Sigmoid colon (tissue), 7 donors: Measurements from ENCODE around the gene BRSK2. TPM values are rescaled to one million over a fixed set of nuclear protein-coding genes. Genes with fewer than 3 reads are reported as not detected.

Source experiments
- DNase-seq: peaks from one replicate; pipeline ENCODE4 v3.0.0-alpha.2; 2019
- H3K27ac ChIP-seq, 4 donors: fragments of 200-600 bp; sonication (generic); one replicate each; pipeline ENCODE4 v1.5.1; 2016 to 2019; ENCODE audit warnings: mild to moderate bottlenecking in 1 of 4
- H3K27me3 ChIP-seq, 3 donors: fragments of 200-600 bp; sonication (generic); one replicate each; pipeline ENCODE4 v1.5.1; 2019; ENCODE audit warnings: mild to moderate bottlenecking in 1 of 3
- H3K36me3 ChIP-seq, 4 donors: fragments of 200-600 bp; sonication (generic); one replicate each; pipeline ENCODE4 v1.5.1; 2016 to 2019
- H3K4me1 ChIP-seq, 4 donors: fragments of 200-600 bp; sonication (generic); one replicate each; pipeline ENCODE4 v1.5.1; 2017 to 2019
- H3K4me3 ChIP-seq, 4 donors: fragments of 200-600 bp; sonication (generic); one replicate each; pipeline ENCODE4 v1.5.1; 2017 to 2019; ENCODE audit warnings: mild to moderate bottlenecking in 2 of 4, moderate library complexity in 1 of 4
- H3K9me3 ChIP-seq, 4 donors: fragments of 200-600 bp in 3 of 4; sonication (generic) in 3 of 4; one replicate each; pipeline versions ENCODE4 v1.5.1 to v1.6.1; 2013 to 2019
- EP300 ChIP-seq, 4 donors: sonication (generic); formaldehyde crosslinking; IDR thresholded peaks; one replicate each; pipeline ENCODE4 v1.6.1; 2017; ENCODE audit warnings: antibody characterized with exemption in 4 of 4
- POLR2A ChIP-seq, 2 donors: fragments of 450-650 bp; IDR thresholded peaks; one replicate each; pipeline ENCODE4 v1.6.1; 2016; ENCODE audit warnings: antibody characterized with exemption in 2 of 2, mild to moderate bottlenecking in 2 of 2, moderate library complexity in 2 of 2
- POLR2AphosphoS5 ChIP-seq, 4 donors: sonication (generic); formaldehyde crosslinking; IDR thresholded peaks; one replicate each; pipeline ENCODE4 v1.6.1; 2017; ENCODE audit warnings: antibody characterized with exemption in 4 of 4
- WGBS, 2 donors: extraction: QIAGEN DNeasy Blood & Tissue Kit; methylation state at CpG; one replicate each; pipeline ENCODE4 v1.1.7; 2013; 5-methylcytosine and 5-hydroxymethylcytosine counted together
- intact Hi-C: fragments of 100-400 bp; cut with DNase I; formaldehyde crosslinking; loops from one replicate; pipeline ENCODE4 v1.15.1; 2023
- polyA plus RNA-seq, 3 donors: library from polyadenylated mRNA; stranded (reverse); fragments of 200-250 nt; gene quantifications; one replicate each; pipeline ENCODE4 v1.2.3, GENCODE V29; 2013
- total RNA-seq, 4 donors: library from RNA; depleted of rRNA; stranded (reverse); fragments of >200 nt; gene quantifications; one replicate each; pipeline ENCODE4 v1.1.0, GENCODE V29; 2016
- TF ChIP-seq, protein P1 (sequence below), 4 experiments: fragments of 450-650 bp in 3 of 4; fragments of 200-600 bp in 1 of 4; IDR thresholded peaks; one replicate each; pipeline ENCODE4 v1.5.1; 2016 to 2019; ENCODE audit warnings: antibody characterized with exemption in 4 of 4, mild to moderate bottlenecking in 3 of 4, moderate library complexity in 2 of 4
- donor health status: healthy with polysubstance abuse.
- donor health status: Bipolar disorder and iron deficiency.
- donor health status: healthy.

The BRSK2 gene
- total and polyA plus RNA-seq, 7 donors: 1.7 to 3.2 (median 1.9) TPM; not detected in 2

- Histone ChIP-seq H3K9me3 (no peaks in the 10 kb centered on the region), H3K27me3 (peaks cover 0 to 40% (median 22%) of the 10 kb centered on the region in 3 donors), H3K4me3 (no peak overlapping the region), H3K4me1 (peaks cover 0 to 4% (median 0%) of the 10 kb centered on the region in 4 donors), H3K27ac (no peak overlapping the region), H3K36me3 (no peaks in the 10 kb centered on the region)
- no peak for DNase-seq
- WGBS, 2 donors: 50 to 62% methylated on average over 25 of the region's 25 CpGs
- intact Hi-C loops: no loop called here
- TF ChIP-seq POLR2A (IDR thresholded peaks at IDR 0.05) (no peak), POLR2AphosphoS5 (IDR thresholded peaks at IDR 0.05) (no peak), EP300 (IDR thresholded peaks at IDR 0.05) (no peak)
- TF ChIP-seq, protein P1, sequence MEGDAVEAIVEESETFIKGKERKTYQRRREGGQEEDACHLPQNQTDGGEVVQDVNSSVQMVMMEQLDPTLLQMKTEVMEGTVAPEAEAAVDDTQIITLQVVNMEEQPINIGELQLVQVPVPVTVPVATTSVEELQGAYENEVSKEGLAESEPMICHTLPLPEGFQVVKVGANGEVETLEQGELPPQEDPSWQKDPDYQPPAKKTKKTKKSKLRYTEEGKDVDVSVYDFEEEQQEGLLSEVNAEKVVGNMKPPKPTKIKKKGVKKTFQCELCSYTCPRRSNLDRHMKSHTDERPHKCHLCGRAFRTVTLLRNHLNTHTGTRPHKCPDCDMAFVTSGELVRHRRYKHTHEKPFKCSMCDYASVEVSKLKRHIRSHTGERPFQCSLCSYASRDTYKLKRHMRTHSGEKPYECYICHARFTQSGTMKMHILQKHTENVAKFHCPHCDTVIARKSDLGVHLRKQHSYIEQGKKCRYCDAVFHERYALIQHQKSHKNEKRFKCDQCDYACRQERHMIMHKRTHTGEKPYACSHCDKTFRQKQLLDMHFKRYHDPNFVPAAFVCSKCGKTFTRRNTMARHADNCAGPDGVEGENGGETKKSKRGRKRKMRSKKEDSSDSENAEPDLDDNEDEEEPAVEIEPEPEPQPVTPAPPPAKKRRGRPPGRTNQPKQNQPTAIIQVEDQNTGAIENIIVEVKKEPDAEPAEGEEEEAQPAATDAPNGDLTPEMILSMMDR (IDR thresholded peaks at IDR 0.05): no peak
Measured at GRCh38 chr11:1404461-1405185, 14.9 kb downstream of the BRSK2 start.

GRCh38 chr11:1405186-1406020 lies 15.7 kb downstream of the BRSK2 start:
- 70 to 79% methylated on average over 24 of the region's 24 CpGs for WGBS, 2 donors
- no peak for TF ChIP-seq POLR2A (IDR thresholded peaks at IDR 0.05)
- intact Hi-C loops: no loop called here
- H3K27me3 ChIP-seq: peaks cover 0 to 34% (median 19%) of the 10 kb centered on the region in 3 donors
- no peaks in the 10 kb centered on the region for H3K36me3 ChIP-seq
- no peak overlapping the region for H3K27ac ChIP-seq
- H3K9me3 ChIP-seq: no peaks in the 10 kb centered on the region
- peaks cover 0 to 4% (median 0%) of the 10 kb centered on the region in 4 donors for H3K4me1 ChIP-seq
- H3K4me3 ChIP-seq: no peak overlapping the region
- no peak for DNase-seq

DNA sequence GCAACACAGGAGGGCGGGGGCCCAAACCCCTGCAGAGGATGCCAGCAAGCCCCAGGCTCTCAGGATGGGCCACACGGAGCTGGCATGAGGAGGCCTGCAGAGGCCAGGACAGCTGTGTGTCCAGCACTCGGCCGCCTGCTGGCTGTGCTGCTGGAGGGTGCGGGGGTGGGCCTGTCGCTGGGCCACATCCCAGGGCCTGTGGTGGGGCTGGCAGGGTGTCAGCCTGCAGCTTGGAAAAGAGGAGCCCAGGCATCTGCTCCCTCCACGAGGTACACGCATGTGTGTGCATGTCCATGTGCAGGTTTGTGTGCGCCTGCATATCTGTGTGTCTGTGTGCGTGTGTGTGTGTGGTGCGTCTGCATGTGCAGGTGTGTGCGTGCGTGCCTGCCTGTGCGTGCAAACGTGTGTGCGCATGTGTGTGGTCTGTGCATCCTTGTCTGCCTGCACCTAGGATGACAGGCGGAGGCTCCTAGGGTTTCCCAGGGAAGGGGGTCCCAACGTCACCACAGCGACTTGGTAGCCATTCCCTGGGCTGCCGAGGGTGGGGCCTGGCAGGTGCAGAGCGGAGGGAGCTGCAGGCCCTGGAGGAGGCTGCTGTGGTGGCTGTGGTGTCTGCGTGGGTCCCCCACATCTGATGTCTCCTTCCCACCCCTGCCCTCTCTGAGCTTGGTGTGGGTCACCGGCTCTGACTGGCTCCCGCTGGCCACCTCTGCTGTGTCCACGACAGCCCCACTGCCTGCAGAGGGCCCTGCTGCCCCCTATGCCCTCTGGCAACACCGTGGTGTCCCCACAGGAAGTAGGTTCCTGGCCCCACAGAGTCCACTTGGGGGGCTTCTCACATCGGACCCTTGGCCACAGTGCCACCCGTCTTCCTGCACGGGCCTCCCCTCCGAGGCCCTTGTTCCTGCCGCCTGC lies 17.1 kb downstream of the BRSK2 start:
- Histone ChIP-seq H3K4me1 (no peaks in the 10 kb centered on the region), H3K36me3 (no peaks in the 10 kb centered on the region), H3K27ac (no peak overlapping the region), H3K27me3 (peaks cover 0 to 29% (median 27%) of the 10 kb centered on the region in 3 donors), H3K9me3 (no peaks in the 10 kb centered on the region), H3K4me3 (no peak overlapping the region)
- no peak for DNase-seq
- intact Hi-C loops: no loop called here
- TF ChIP-seq POLR2A (IDR thresholded peaks at IDR 0.05): no peak
- no peak for TF ChIP-seq POLR2AphosphoS5 (IDR thresholded peaks at IDR 0.05)
- TF ChIP-seq EP300 (IDR thresholded peaks at IDR 0.05): no peak
- TF ChIP-seq, protein P1 (IDR thresholded peaks at IDR 0.05): no peak
- 72 to 82% methylated on average over 31 of the region's 31 CpGs for WGBS, 2 donors

DNA sequence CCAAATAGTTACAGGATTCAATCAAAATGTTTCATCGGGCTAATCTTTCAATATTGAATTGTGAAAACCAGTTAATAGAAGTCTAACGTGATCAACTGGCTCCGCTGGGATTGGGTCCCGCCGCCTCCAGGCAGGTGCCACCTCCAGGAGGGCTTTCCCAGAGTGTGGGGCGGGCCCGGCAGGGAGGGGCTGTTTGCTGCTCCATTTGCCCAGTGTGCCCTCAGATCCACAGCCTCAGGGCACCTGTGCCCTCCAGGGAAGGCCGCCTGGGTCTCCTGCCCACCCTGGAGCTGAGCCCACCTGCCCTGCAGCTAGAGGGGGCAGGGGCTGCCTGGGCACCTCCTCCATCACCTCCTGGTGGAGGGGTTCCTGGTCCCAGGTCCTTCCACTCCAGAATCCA lies 17.9 kb downstream of the BRSK2 start:
- WGBS, 2 donors: 47 to 79% methylated on average over 8 of the region's 8 CpGs

More for the DNA sequence above, 17.9 kb downstream of the BRSK2 start:
- intact Hi-C loops: no loop called here
- DNase-seq: no peak
- no peak overlapping the region for H3K27ac ChIP-seq
- no peaks in the 10 kb centered on the region for H3K36me3 ChIP-seq
- no peak overlapping the region for H3K4me3 ChIP-seq
- no peak for TF ChIP-seq POLR2A (IDR thresholded peaks at IDR 0.05)
- no peak for TF ChIP-seq POLR2AphosphoS5 (IDR thresholded peaks at IDR 0.05)
- TF ChIP-seq, protein P1 (IDR thresholded peaks at IDR 0.05): no peak
- TF ChIP-seq EP300 (IDR thresholded peaks at IDR 0.05): no peak
- H3K4me1 ChIP-seq: no peaks in the 10 kb centered on the region
- H3K27me3 ChIP-seq: peaks cover 0 to 23% (median 22%) of the 10 kb centered on the region in 3 donors
- no peaks in the 10 kb centered on the region for H3K9me3 ChIP-seq
